MM.1S (cell line): ENCODE results near the gene CCDC88C.

Experiments used
- CTCF ChIP-seq: fragments of 300-600 bp; sonication (generic); IDR thresholded peaks from 2 replicates; pipeline ENCODE4 v1.5.1; 2016; ENCODE audit warnings: antibody characterized with exemption, low read length, mixed read lengths
- EZH2 ChIP-seq: fragments of 300-600 bp; sonication (generic); optimal IDR thresholded peaks from 2 replicates; pipeline ENCODE3; 2017; ENCODE audit warnings: low read depth, mild to moderate bottlenecking, antibody characterized with exemption, low read length, mixed read lengths

- TF ChIP-seq CTCF (no peak), EZH2 (no peak)
These were observed 64.6 kb downstream of the CCDC88C start for GRCh38 chr14:91352728-91353692.
